ENCODE data around the gene CLEC3B.
"Not testable (repeated sequence)": the region's sequence is repeated elsewhere in the genome, so short reads cannot be mapped to it uniquely, and the experiment has no call there.

DNA sequence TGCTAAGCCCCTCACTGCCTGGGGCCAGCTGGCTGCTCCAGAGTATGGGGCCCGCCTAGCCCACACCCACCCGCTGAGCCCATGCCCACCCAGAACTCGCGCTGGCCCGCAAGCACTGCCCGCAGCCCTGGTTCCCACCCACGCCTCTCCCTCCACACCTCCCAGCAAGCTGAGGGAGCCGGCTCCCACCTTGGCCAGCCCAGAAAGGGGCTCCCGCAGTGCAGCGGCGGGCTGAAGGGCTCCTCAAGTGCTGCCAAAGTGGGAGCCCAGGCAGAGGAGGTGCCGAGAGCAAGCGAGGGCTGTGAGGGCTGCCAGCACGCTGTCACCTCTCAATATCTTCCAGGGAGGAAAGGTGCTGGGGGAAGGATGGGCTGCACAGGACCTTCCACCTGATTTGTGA lies 39.8 kb upstream of the CLEC3B start:
- TF ChIP-seq POLR2AphosphoS5, CTCF (IDR thresholded peaks at IDR 0.05): not testable (repeated sequence)
